T-helper 1 cell treated with Interleukin-12 subunit alpha and Interleukin-12 subunit beta and Interleukin-4 antibody, amounts not matched to agents 30 ng/mL and 1 ng/mL, for 36 hours (primary cell): ENCODE measurements around the gene FBXL3. TPM values are rescaled to one million over a fixed set of nuclear protein-coding genes. Genes with fewer than 3 reads are reported as not detected.
"Not testable (repeated sequence)": the region's sequence is repeated elsewhere in the genome, so short reads cannot be mapped to it uniquely, and the experiment has no call there.

ENCODE experiments used
- intact Hi-C: fragments of 100-400 bp; cut with micrococcal nuclease; formaldehyde crosslinking; loops from one replicate; pipeline ENCODE4 v1.15.1; 2024
- total RNA-seq: library from RNA; stranded (reverse); gene quantifications from 2 replicates; pipeline ENCODE4 v1.2.3, GENCODE V29; 2022

Gene FBXL3
- total RNA-seq, 1 donor from 2014 or later, result 42.8 TPM

DNA sequence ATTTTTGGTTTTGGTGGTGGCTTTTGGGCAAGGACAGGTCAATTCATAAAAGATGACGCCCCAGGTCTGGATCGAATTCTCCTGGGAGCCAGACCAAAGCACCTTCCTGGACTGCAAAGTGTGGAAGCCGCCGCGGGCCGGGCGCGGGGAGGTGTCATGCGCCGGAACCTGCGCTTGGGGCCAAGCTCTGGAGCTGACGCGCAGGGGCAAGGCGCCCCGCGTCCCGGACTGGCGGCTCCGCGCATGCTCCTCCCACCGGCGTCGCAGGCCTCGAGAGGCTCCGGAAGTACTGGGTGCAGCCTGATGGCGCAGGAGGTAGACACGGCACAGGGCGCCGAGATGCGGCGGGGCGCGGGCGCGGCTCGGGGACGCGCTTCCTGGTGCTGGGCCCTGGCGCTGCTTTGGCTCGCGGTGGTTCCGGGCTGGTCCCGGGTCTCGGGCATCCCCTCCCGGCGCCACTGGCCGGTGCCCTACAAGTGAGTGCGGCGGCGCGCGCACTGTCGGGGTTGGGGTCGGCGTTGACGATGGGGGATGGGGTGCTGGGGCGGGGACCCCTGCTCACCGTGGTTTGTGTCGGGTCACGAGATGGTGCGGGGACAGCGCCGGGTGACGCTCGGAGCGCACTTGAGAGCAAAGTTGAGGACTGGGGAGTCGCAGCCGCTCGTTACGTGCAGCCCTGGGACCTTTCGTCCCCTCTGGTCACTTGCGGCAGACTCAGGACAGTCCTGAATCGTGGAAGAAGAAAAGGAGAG lies 35.0 kb downstream of the FBXL3 start, which contains the start of gene CLN5:
Gene CLN5, plus strand, starts transcription at position 286 of the 752 bp plus-strand sequence. Its CDS starts 18 bp downstream, at position 304.
- intact Hi-C loops, result loop anchor here (1.0 to 5.0 kb wide), 13 partner anchors 10 to 1445 kb away; partner anchors contain the start of genes FBXL3, KCTD12, SLAIN1 and UCHL3

DNA sequence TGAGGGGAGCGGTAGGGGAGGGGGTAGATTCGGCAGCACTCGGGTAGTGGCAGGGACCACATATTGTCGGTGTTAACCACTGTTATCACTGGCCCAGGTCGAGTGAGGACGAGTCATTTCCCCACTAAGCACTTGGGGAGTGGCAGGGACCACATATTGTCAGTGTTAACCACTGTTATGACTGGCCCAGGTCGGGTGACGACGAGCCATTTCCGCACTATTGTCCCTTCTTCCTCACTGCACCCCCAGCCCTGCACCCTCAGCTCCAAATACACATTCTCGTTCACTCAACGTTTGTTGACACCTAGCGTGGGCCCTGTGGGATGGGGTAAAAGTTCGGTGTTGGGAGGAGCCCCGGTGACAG lies 35.5 kb downstream of the FBXL3 start:
- intact Hi-C loops, result loop anchor here (1.0 to 5.0 kb wide), 7 partner anchors 11 to 1444 kb away; partner anchors contain the start of genes KCTD12, SLAIN1 and UCHL3

DNA sequence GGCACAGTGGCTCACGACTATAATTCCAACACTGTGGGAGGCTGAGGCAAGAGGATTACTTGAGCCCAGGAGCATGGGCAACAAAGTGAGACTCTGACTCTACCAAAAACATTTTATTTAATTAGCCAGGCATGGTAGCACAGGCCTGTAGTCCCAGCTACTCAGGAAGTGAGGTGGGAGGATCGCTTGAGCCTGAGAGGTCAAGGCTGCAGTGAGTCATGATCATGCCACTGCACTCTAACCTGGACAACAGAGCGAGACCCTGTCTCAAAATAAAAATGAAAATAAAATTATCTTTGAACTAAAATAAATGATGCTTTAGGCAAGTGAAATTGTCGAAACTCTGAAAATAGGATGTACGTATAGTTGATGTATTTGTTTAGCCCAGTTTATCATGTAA lies 43.3 kb downstream of the FBXL3 start:
- intact Hi-C loops, result loop anchor here (10.0 kb wide), 2 partner anchors 1041 to 1289 kb away; no protein-coding TSS in a partner anchor

DNA sequence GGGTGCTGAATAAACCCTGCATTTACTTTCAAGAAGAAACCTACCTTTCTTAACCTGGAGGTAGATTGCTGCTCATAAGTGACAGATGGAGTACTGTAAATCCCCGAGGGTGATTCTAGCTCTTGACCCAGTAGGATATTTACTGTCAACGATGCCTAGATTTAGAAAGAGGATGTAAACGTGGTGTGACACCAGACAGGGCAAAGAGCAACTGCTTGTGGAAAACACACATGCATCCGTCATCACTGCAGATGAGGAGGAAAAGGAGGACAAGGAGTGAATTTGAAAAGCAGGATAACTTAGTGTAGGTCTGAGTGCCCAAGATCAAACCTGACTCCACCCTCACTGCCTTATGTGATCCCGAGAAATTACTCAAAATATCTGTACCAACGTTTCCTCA lies 44.9 kb downstream of the FBXL3 start:
- intact Hi-C loops, result loop anchor here (10.0 kb wide), 2 partner anchors 1043 to 1287 kb away; no protein-coding TSS in a partner anchor

DNA sequence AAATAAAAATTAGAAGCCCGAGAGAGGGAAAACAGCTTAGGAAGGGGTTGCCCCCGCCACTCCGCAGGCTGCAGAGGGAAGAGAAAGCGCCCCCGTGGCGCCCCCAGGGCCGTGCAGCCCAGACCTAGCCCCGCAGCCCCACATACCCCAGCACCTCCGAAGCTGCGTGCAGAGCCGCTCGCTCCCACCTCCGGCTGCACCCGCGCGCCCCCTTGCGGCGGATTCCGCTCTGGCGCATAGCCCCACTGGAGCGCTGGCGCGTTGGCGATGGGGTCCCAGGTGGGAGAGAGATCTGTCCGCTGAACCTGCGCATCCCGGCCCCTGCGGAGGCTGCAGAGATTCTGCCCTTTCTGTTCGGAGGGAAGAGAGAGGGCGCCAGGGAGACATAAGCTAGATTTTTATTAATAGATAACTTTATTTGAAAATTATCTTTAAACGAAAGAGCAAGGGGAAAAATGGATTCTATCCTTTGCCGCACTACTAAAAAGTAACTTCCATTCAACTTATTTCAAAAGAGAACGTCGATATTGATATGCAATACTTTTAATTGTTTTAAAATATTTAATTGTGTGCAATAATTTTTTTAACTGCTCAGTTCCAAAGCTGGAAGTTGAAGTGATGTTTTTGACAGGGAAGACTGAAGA lies 46.8 kb downstream of the FBXL3 start:
- intact Hi-C loops, result loop anchor here (1.0 to 10.0 kb wide), 6 partner anchors 11 to 1285 kb away; no protein-coding TSS in a partner anchor

DNA sequence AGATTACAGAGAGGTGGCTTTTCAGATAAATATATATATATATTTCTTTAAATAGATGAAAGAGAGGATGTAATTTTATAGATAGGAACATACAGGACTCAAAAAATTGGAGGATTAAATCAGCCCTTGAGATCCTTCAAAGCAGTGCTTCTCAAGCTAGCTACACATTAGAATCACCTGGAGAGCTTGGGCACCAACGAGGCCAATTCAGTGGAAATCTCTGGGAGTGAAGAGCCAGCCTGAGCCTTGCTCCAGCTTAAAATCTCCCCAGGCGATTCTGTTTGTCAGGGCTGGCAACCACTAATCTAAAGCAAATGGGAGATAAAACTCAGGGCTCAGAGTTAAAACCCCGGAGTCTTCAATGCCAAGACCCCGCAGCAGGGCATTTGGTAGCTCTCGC lies 50.0 kb downstream of the FBXL3 start:
- intact Hi-C loops, result no loop called here

DNA sequence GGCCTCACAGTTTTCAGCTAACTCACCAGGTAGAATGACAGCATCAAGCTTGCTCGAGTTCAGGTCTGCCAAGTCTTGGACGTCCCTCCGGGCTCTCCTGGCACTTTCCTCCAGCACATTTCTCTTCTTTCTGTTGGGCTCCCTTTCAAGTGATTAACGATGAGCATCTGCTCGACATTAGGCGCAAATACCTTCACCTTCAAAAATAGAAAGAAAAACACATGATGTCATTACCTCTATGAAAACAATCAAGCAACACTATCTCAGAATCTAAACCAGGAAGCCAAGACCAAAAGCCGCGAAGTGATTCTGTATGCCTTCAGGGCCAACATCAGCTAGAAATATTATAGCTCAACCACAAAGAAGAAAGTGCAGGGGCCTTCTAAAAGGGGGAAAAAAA lies 50.5 kb downstream of the FBXL3 start:
- intact Hi-C loops, result no loop called here

DNA sequence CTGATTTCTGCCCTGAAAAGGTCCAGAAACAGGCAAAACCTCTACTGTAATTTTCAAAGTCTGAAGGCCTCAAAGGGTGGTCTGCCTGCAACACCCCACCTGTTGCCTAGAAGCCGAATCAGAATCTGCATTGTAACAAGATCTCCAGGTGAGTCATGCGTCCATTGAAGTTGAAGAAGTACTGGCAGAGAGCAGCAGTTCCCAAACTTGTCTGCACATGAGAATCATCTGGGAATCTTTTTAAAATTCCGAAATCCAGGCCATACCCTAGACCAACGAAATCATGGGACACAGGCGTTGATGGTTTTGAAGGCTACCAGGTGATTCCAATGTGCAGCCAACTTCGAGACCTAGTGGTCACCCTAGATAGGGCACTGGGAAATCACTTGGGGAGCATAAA lies 51.1 kb downstream of the FBXL3 start:
- intact Hi-C loops, result no loop called here

DNA sequence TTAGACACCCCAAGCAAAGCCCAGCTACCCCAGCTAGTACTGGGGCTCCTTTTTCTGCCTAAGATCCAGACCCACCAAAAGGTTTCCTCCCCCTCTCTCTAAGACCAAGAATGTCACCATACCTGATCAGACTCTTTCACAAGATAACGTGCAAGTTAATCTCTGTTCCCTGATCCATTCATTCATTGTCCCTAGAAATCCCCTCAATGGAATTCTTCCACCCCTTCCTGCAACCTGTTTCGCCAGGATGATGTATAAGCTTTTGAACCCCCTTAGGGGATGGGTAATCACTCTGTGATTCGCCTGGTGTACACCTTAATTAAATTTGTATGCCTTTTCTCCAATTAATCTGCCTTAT lies 52.4 kb downstream of the FBXL3 start:
- intact Hi-C loops, result no loop called here

DNA sequence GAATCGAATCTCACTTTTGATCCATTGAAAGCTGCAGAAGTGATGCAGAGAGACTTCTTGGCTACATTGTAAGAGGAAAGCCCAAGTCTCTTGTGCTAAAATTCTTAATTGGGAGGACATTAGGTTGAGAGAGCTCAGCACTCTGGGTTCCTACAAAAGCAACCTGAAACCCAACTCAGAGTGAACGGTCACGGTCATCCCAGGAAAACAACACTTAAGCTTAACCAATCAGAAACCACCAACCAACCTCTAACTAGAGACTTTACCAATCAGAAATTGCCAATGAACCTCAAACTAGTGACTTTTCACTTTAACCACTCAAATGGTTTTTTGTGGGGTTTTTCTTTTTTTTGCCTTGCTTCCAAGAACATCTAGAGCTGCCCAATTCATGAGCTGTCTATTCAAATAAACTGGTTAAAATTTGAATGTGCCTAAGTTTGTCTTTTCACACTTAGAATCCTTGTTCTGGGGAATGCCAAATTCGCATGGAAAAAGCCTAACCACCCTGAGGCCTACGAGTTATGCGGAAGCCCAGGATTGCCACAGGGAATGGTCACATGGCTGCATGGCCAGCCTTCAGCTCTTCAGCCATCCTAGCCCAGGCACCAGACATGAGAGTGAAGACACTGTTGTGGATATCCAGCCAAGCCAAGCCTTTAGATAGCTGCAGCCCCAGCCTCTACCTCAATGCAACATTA lies 52.9 kb downstream of the FBXL3 start:
- intact Hi-C loops, result no loop called here

DNA sequence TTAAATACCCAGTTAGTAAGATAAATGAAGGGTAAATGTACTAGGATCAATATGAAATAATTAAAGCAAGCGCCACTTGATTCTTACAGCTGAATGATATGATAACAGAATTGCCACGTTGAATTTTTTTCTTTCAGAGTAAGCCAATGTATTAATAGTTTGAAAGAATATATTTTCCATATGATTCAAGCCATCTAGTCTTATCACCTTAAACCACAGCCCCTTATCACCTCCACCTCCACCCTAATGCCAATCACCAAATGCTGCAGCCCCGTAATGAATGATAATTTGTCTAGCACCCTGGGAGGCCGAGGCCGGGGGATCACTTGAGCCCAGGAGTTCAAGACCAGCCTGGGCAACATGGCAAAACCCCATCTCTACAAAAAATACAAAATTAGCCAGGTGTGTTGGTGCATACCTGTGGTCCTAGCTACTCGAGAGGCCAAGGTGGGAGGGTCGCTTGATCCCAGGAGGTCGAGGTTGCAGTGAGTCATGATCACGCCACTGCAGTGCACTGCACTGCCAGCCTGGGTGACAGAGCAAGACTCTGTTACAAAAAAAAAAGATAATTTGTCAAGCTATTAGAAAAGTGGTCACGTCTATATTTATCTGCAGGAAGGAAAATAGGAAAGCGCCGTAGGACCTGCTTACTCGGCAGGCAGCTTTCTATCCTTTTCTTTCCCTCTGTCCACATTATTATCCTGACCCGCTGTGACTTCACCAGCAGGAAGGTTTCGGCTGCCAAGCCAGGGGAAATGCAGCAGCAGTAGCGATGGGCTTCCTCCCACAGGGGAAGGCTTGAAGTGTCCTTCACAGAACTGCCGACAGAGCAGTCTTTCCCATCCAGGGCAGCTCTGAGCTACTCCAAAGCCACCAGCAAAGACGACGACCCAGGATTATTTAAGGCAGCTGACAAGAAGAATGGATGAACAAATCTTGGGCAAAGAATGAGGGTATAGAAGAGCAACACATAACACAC lies 54.8 kb downstream of the FBXL3 start:
- intact Hi-C loops, result no loop called here

DNA sequence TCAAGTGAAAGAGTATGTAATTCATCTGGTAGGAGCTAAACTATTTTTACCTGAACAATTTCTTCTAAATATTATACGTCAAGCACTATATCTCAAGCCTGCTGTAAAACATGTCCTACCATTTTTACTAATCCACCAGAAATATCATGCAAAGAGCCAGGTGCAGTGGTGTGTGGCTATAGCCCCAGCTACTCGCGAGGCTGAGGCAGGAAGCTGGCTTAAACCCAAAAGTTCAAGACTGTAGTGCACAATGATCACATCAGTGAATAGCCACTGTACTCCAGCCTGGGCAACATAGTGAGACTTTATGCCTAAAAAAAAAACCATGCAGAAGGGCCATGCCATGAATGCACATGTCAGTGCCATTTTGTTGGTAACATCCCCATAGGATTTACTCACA lies 55.7 kb downstream of the FBXL3 start:
- intact Hi-C loops, result no loop called here

DNA sequence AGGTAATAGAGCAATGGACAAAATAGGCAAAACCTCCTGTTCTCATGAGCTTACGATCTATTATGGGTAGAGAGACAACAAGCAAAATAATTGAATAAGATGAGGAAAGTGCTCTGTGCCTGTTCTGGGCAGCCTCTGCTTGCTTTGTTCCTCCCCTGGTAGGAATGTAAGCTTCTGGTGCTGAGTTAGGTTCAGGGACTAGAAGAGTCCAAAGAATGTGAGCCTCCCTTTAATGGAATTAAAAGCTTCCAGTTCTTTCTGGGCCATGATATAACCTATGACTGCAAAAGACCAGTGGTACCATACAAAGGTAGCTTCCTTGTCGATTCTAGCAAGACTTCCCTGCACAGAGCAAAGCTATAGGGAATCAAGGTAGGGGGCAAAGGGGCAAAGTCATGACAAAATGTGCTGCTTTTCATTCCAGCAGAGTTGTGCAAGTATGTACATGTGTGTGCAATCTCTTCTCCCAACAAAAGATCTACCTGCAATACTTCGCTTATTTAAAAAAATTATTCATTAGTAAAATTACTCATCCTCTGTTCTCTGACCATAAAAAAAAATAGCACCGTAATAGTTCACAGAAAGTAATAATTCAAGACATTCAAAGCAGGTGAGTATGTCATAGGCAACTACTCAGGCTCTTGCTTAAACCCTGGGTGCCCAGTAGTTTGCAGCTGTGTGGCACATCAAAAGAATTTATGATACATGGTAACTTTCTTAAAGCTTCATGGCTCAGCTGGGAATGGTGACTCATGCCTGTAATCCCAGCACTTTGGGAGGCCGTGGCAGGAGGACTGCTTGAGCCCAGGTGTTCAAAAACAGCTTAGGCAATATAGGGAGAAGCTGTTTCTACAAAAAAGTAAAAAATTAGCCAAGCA lies 57.2 kb downstream of the FBXL3 start:
- intact Hi-C loops, result no loop called here

DNA sequence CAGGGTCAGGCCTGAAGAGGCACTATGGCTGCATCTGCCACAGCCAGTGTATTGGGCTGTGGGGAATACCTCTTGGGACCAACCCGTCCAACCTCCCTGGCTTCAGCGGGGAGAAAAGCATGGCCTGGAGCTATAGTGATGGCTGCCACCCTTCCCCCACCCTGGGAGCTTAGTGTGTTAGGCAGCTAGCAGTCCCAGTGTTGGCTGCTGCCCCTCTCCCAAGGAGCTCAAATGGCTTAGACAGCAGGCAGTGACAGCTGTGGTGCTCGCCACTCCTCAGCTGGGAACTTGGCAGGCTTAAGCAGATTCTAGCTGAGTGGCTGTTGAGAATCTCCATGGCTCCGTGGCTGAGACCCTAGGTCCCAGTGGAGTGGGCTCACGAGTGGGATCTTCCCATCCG lies 58.9 kb downstream of the FBXL3 start:
- intact Hi-C loops, result no loop called here

DNA sequence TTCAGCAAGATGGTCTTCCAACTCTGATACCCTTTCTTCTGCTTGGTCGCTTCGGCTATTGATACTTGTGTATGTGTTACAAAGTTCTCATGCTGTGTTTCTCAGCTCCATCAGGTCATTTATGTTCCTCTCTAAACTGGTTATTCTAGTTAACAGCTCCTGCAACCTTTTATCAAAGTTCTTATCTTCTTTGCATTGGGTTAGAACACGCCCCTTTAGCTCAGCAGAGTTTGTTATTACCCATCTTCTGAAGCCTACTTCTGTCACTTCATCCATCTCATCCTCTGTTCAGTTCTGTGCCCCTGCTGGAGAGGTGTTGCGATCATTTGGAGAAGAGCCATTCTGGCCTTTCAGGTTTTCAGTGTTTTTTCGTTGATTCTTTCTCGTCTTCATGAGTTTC lies 59.9 kb downstream of the FBXL3 start:
- intact Hi-C loops, result no loop called here

DNA sequence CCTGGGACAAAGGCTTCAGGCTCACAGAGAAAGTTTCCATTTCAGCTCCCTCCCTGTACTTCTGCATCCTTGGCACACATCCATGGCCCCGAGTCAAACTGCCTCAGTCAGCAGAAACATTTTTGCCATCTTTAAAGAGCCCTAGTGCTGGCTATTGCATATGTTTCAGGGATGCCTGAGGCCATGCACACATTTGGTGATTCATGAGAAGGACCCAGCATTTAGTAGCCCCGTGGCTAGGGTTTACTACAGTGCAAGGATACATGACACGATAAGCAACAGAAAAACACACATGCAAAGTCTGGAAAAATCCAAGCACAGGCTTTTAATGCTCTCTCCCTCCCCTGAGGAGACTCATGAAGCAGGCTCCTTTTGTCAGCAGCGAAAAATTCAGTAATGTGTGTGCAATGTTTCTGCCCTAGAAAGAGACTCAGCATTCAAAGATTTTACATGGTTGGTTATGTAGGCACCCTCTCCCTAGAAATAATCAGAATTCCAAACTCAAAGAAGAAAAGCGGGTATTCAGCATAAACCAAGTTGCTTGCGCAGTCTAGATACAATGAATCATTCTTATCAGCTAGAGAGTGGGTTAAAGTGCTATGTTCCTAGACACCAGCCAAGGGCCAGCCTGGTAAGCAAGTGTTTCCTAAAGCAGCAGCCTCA lies 61.1 kb downstream of the FBXL3 start:
- intact Hi-C loops, result no loop called here

DNA sequence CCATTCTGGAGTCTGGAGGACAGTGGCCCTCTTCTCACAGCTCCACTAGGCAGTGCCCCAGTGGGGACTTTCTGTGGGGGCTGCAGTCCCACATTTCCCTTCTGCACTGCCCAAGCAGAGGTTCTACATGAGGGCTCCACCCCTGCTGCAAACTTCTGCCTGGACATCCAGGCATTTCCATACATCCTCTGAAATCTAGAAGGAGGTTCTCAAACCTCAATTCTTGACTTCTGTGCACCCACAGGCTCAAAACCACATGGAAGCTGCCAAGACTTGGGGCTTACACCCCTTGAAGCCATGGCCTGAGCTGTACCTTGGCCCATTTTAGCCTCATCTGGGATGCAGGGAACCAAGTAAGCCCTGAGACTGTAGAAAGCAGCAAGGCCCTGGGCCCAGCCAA lies 67.2 kb downstream of the FBXL3 start:
- intact Hi-C loops, result not testable (repeated sequence)

DNA sequence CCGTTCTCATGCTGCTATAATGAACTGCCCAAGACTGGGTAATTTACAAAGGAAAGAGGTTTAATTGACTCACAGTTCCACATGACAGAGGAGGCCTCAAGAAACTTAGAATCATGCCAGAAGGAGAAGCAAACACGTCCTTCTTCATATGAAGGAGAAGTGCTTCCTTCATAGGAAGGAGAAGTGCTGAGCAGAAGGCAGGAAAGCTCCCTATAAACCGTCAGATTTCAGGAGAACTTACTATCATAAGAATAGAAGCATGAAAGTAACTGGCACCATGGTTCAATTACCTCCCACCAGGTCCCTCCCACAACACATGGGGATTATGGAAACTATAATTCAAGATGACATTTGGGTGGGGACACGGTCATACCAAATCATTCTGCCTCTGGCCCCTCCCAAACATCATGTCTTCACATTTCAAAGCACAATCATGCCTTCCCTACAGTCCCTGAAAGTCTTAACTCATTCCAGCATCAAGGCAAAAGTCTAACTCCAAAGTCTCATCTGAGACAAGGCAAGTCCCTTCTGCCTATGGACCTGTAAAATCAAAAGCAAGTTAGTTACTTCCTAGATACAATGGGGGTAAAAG lies 68.0 kb downstream of the FBXL3 start:
- intact Hi-C loops, result no loop called here

DNA sequence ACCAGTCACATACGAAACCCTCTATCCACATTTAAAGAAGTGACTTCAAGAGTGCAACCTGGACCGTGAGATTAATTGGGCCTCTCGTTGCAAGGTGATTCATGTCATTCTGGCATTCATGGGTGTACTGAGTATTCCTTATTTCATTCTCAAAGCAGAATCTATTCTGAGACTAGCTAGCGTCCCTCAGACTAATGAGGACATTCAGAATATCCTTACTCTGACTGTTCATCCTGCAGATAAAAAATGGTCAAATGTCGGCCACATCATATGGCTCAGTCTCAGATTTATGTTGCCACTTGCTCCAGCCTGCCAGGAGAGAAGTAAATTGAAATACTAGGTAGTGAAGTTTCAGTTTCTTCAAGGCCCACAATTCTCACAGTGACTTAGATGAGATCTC lies 71.3 kb downstream of the FBXL3 start:
- intact Hi-C loops, result no loop called here
